GM10248 (cell line): ENCODE results near the gene DGKD.

Experiments used
- CTCF ChIA-PET: fragments of 300-600 bp; sonication (Branson Sonifier 250); formaldehyde crosslinking; extraction: SDS; loops from one replicate; lab custom pipeline; 2021; ENCODE audit warnings: antibody characterized with exemption; lab: Yijun Ruan, JAX
- POLR2A ChIA-PET: fragments of 350-650 bp; sonication (Branson Sonifier 250); formaldehyde crosslinking; extraction: SDS; loops from one replicate; lab custom pipeline; 2020; ENCODE audit warnings: antibody characterized with exemption; lab: Yijun Ruan, JAX
- DNase-seq: peaks from one replicate; pipeline ENCODE4 v3.0.0; 2012; ENCODE audit errors: extremely low spot score
- TF ChIP-seq, protein P1 (sequence below): IDR thresholded peaks from 2 replicates; pipeline ENCODE4 v1.5.1; 2012; ENCODE audit warnings: mild to moderate bottlenecking, low read depth; ENCODE audit errors: extremely low read depth, missing control alignments, control extremely low read depth

The DGKD gene

DNA sequence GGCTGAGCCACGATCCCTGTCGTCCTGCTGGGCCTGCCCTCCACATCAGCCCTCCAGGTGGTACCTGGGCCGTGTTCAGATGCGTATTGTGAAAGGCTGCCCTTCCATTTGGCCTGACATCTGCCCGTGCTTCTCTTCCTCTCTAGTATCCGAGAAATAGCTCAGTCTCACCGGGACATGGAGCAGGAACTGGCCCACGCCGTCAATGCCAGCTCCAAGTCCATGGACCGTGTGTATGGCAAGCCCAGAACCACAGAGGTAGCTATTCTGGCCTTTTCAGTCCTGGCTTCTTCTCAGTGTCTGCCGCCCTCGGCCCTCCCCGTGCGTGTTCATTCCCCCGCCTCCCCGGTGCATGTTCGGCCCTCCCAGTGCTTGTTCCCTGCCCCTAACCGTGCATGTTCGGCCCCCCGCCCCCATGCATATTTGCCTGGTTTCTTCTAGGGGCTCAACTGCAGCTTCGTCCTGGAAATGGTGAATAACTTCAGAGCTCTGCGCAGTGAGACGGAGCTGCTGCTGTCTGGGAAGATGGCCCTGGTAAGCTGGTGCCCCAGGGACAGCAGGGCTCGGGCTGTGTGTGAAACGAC lies 108.0 kb downstream of the DGKD start:
- CTCF ChIA-PET: interaction anchor here (0.7 kb wide), 1 partner anchor 60 kb away, joined by 3 read pairs; no protein-coding TSS in a partner anchor
- DNase-seq: no peak
- TF ChIP-seq, protein P1, sequence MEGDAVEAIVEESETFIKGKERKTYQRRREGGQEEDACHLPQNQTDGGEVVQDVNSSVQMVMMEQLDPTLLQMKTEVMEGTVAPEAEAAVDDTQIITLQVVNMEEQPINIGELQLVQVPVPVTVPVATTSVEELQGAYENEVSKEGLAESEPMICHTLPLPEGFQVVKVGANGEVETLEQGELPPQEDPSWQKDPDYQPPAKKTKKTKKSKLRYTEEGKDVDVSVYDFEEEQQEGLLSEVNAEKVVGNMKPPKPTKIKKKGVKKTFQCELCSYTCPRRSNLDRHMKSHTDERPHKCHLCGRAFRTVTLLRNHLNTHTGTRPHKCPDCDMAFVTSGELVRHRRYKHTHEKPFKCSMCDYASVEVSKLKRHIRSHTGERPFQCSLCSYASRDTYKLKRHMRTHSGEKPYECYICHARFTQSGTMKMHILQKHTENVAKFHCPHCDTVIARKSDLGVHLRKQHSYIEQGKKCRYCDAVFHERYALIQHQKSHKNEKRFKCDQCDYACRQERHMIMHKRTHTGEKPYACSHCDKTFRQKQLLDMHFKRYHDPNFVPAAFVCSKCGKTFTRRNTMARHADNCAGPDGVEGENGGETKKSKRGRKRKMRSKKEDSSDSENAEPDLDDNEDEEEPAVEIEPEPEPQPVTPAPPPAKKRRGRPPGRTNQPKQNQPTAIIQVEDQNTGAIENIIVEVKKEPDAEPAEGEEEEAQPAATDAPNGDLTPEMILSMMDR: no peak
- POLR2A ChIA-PET: no interaction called here

DNA sequence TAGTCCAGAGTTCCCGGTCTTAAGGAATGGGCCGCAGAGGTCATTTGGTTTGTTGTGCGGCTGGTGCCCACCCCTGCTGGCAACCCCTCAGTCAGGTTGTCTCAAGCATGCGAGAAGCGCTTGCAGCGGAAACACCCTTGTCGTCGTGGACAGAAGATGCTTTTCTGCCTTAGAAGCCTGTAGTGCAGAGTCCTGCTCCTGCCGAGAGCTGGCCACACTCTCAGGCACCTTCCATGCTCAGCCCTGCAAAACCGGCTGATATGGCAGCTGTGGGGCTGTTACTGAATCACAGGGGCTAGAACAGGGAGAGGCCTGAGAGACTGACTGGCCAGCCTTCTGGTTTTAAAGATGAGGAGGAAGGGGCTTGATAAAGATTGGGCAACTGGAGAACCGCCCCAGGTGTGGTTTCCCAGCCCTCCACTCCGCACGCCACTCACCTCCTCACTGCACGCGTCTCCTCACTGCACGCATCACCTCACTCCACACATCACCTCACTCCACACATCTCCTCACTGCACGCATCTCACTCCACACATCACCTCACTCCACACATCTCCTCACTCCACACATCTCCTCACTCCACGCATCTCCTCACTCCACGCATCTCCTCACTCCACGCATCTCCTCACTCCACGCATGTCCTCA lies 108.7 kb downstream of the DGKD start:
- DNase-seq: no peak
- POLR2A ChIA-PET: no interaction called here
- CTCF ChIA-PET: interaction anchor here (0.7 kb wide), 1 partner anchor 60 kb away, joined by 3 read pairs; no protein-coding TSS in a partner anchor
- TF ChIP-seq, protein P1: no peak

DNA sequence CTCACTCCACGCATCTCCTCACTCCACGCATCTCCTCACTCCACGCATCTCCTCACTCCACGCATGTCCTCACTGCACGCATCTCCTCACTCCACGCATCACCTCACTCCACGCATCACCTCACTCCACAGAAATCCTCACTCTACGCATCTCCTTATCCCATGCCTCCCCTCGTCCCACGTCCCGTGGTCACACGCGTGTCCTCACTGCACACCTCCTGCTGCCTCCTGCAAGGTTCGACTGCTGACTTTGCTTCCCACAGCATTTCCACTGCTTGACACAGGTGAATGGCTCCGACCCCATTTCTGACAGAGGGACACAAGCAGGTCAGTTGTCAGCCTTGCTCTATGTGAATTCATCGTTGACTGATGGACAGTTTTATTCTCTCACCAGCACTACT lies 109.3 kb downstream of the DGKD start:
- CTCF ChIA-PET: no interaction called here
- no peak for DNase-seq
- TF ChIP-seq, protein P1: no peak
- POLR2A ChIA-PET: no interaction called here

DNA sequence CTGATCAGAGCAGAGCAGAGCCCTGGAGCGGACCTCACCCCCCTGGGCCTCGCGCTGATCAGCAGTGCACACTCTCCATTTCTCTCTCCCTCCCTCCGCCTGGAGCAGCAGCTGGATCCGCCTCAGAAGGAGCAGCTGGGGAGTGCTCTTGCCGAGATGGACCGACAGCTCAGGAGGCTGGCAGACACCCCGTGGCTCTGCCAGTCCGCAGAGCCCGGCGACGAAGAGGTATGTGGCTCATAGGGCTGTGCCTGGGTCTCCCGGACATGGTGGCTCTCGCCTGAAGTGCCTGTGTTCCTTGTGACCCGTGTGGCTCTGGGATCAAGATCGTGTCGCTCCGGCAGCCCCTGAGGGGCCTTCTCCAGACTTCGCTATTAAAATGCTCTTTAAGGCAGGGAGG lies 109.8 kb downstream of the DGKD start:
- CTCF ChIA-PET: no interaction called here
- DNase-seq: no peak
- POLR2A ChIA-PET: no interaction called here
- TF ChIP-seq, protein P1: no peak

DNA sequence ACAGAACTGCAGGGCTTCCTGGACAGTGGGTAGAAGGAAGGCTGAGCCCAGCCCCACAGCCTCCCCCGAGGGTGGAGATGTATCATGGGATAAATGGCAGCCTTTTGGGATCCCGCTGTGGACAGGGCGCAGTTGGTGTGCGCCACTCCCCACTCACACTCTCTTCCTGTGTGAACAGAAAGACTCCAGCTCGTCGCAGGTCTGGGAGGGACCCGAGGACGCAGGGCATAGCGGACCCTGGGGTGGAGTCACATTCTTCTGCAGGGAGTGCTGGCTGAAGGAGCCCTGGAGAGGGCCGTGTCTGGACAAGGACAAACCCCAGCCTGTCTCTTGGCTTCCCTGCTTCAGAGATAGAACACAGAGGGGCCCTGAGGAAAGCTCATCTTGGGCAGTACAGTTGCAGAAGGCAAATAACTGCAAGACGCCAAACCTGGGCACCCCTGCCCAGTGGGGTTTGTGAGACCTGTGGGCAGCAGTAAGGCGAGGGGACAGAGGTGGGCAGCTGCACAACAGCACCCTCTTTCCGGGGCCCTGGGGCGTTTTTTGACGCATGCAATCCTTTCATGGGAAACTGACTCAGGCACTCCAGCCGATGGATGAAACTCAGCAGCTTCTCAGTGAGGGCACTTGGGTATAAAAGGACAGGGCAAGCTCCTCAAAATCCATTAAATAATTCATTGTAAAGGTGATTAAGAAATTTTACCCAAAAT lies 110.4 kb downstream of the DGKD start:
- DNase-seq: no peak
- TF ChIP-seq, protein P1: no peak
- POLR2A ChIA-PET: no interaction called here
- CTCF ChIA-PET: no interaction called here

DNA sequence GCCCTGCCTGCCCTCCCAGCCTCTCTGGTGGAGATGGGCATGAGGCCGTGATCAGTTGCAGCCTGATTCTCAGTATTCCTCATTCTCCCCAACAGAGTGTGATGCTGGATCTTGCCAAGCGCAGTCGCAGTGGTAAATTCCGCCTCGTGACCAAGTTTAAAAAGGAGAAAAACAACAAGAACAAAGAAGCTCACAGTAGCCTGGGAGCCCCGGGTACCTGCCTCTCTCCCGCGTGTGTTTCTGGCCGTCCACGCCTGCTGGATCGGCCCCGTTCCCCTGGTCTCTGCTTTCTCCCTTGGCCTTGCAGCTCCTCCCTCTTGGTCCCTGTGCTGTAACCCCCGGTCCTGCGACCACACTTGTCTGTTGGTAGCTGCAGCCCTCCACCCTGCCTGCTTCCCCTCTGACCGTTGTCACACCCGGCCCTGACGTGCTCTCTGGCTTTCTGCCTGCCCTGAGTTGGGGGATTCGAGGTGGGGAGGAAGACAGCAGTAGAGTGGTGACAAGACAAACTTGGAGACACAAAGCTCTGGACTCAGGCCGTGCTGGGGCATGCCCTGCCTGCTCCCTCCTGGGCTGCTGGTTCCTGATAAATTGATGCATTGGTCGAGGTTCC lies 112.8 kb downstream of the DGKD start:
- DNase-seq: no peak
- TF ChIP-seq, protein P1: no peak
- ChIA-PET CTCF (interaction anchor here (1.2 to 1.7 kb wide), 2 partner anchors 9 to 28 kb away, joined by 3 to 4 read pairs; no protein-coding TSS in a partner anchor), POLR2A (no interaction called here)
